Osteoblast (primary cell): ENCODE results near the gene CD69. TPM values are rescaled to one million over a fixed set of nuclear protein-coding genes. Genes with fewer than 3 reads are reported as not detected.
"Not testable (repeated sequence)": the region's sequence is repeated elsewhere in the genome, so short reads cannot be mapped to it uniquely, and the experiment has no call there.

ENCODE experiments used
- DNase-seq: peaks from one replicate; pipeline ENCODE4 v3.0.0; 2011; ENCODE audit warnings: low spot score, mixed read lengths; ENCODE audit not compliant: insufficient read length; ENCODE audit errors: missing footprints
- H2AFZ ChIP-seq: 2 replicates; pipeline ENCODE4 v1.6.0; 2011; ENCODE audit warnings: mild to moderate bottlenecking, low read length
- H3K27ac ChIP-seq: 2 replicates; pipeline ENCODE4 v1.5.1; 2011; ENCODE audit warnings: mild to moderate bottlenecking, low read depth, low read length, moderate library complexity
- H3K27me3 ChIP-seq: 2 replicates; pipeline ENCODE4 v1.6.0; 2012; ENCODE audit warnings: mild to moderate bottlenecking, control low read depth, inconsistent platforms, low read length, moderate library complexity; ENCODE audit not compliant: insufficient read depth
- H3K36me3 ChIP-seq: 2 replicates; pipeline ENCODE4 v1.5.1; 2011; ENCODE audit warnings: mild to moderate bottlenecking, low read length, control low read depth, moderate library complexity; ENCODE audit not compliant: insufficient read depth
- H3K4me1 ChIP-seq: 2 replicates; pipeline ENCODE4 v1.5.1; 2011; ENCODE audit warnings: mild to moderate bottlenecking, low read length, control low read depth, moderate library complexity; ENCODE audit not compliant: insufficient read depth
- H3K4me2 ChIP-seq: 2 replicates; pipeline ENCODE4 v1.6.0; 2011; ENCODE audit warnings: mild to moderate bottlenecking, low read length; ENCODE audit not compliant: insufficient read depth
- H3K4me3 ChIP-seq: fragments of 200-600 bp; sonication (generic); 3 replicates; pipeline ENCODE4 v1.5.1; 2012; ENCODE audit warnings: mild to moderate bottlenecking, low read length, inconsistent platforms; ENCODE audit not compliant: insufficient read depth
- H3K79me2 ChIP-seq: 2 replicates; pipeline ENCODE4 v1.6.0; 2012; ENCODE audit warnings: mild to moderate bottlenecking, low read length, control low read depth, inconsistent platforms; ENCODE audit not compliant: insufficient read depth
- H3K9me3 ChIP-seq: 2 replicates; pipeline ENCODE4 v1.5.1; 2011; ENCODE audit warnings: low read depth, low read length, control low read depth
- H4K20me1 ChIP-seq: 2 replicates; pipeline ENCODE4 v1.6.0; 2012; ENCODE audit warnings: mild to moderate bottlenecking, low read length, control low read depth; ENCODE audit not compliant: insufficient read depth
- total RNA-seq: library from RNA; depleted of rRNA; stranded (reverse); fragments of >200 nt; gene quantifications from 2 replicates; pipeline ENCODE4 v1.2.3, GENCODE V29; 2012
- TF ChIP-seq, protein P1 (sequence below): IDR thresholded peaks from 2 replicates; pipeline ENCODE4 v1.5.1; 2011; ENCODE audit warnings: mild to moderate bottlenecking, low read depth, low read length, moderate library complexity; ENCODE audit errors: extremely low read depth

CD69 gene
- total RNA-seq, 1 donor, result not detected

- no peak for DNase-seq
- no peaks in the 10 kb centered on the region for H3K36me3 ChIP-seq
- H4K20me1 ChIP-seq, result no peaks in the 10 kb centered on the region
- H3K9me3 ChIP-seq, result no peaks in the 10 kb centered on the region
- no peaks in the 10 kb centered on the region for H3K4me1 ChIP-seq
- TF ChIP-seq, protein P1, sequence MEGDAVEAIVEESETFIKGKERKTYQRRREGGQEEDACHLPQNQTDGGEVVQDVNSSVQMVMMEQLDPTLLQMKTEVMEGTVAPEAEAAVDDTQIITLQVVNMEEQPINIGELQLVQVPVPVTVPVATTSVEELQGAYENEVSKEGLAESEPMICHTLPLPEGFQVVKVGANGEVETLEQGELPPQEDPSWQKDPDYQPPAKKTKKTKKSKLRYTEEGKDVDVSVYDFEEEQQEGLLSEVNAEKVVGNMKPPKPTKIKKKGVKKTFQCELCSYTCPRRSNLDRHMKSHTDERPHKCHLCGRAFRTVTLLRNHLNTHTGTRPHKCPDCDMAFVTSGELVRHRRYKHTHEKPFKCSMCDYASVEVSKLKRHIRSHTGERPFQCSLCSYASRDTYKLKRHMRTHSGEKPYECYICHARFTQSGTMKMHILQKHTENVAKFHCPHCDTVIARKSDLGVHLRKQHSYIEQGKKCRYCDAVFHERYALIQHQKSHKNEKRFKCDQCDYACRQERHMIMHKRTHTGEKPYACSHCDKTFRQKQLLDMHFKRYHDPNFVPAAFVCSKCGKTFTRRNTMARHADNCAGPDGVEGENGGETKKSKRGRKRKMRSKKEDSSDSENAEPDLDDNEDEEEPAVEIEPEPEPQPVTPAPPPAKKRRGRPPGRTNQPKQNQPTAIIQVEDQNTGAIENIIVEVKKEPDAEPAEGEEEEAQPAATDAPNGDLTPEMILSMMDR, result no peak
- no peak overlapping the region for H3K4me3 ChIP-seq
- no peak overlapping the region for H3K27ac ChIP-seq
- no peaks in the 10 kb centered on the region for H3K27me3 ChIP-seq
- H3K79me2 ChIP-seq, result no peaks in the 10 kb centered on the region
- no peak overlapping the region for H3K4me2 ChIP-seq
- H2AFZ ChIP-seq, result no peak overlapping the region
Observed at GRCh38 chr12:9745199-9745598, 15.5 kb downstream of the CD69 start.

DNA sequence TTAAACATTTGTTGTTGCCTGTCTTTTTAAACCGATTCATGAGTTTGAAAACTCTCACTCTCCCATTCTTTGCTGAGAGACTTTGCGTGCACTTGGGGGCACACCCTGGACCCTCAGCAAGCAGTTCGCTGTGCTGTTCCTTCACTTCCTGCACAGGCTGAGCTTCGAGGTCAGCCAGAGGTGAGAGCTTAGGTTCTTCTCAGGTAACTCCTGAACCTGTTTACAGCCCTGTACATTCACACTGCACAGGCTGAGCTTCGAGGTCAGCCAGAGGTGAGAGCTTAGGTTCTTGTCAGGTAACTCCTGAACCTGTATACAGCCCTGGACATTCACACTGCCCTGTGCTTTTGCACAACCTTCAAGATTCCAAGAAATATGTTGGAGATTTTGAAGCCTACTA, 18.0 kb downstream of the CD69 start:
- Histone ChIP-seq H4K20me1 (no peaks in the 10 kb centered on the region), H3K9me3 (no peaks in the 10 kb centered on the region), H3K4me1 (no peaks in the 10 kb centered on the region), H3K27me3 (no peaks in the 10 kb centered on the region), H3K4me2 (no peak overlapping the region), H2AFZ (peak overlapping the region; percentile 40), H3K27ac (no peak overlapping the region), H3K79me2 (no peaks in the 10 kb centered on the region), H3K4me3 (no peak overlapping the region), H3K36me3 (no peaks in the 10 kb centered on the region)
- no peak for DNase-seq
- TF ChIP-seq, protein P1, result no peak

GRCh38 chr12:9741726-9742125, 19.0 kb downstream of the CD69 start:
- no peak overlapping the region for H2AFZ ChIP-seq
- no peaks in the 10 kb centered on the region for H3K4me1 ChIP-seq
- no peak overlapping the region for H3K4me2 ChIP-seq
- H3K9me3 ChIP-seq, result no peaks in the 10 kb centered on the region
- no peaks in the 10 kb centered on the region for H3K36me3 ChIP-seq
- no peak overlapping the region for H3K27ac ChIP-seq
- TF ChIP-seq, protein P1, result no peak
- H3K79me2 ChIP-seq, result no peaks in the 10 kb centered on the region
- no peaks in the 10 kb centered on the region for H3K27me3 ChIP-seq
- DNase-seq, result no peak
- no peak overlapping the region for H3K4me3 ChIP-seq
- no peaks in the 10 kb centered on the region for H4K20me1 ChIP-seq

- TF ChIP-seq, protein P1, result no peak
- H3K4me3 ChIP-seq, result no peak overlapping the region
- H4K20me1 ChIP-seq, result no peaks in the 10 kb centered on the region
- no peaks in the 10 kb centered on the region for H3K4me1 ChIP-seq
- H3K4me2 ChIP-seq, result no peak overlapping the region
- H3K27ac ChIP-seq, result no peak overlapping the region
- no peaks in the 10 kb centered on the region for H3K9me3 ChIP-seq
- no peak overlapping the region for H2AFZ ChIP-seq
- peak; percentile 44 for DNase-seq
- H3K27me3 ChIP-seq, result no peaks in the 10 kb centered on the region
- H3K36me3 ChIP-seq, result no peaks in the 10 kb centered on the region
- no peaks in the 10 kb centered on the region for H3K79me2 ChIP-seq
Observed at GRCh38 chr12:9740106-9740750, 20.5 kb downstream of the CD69 start.

DNA sequence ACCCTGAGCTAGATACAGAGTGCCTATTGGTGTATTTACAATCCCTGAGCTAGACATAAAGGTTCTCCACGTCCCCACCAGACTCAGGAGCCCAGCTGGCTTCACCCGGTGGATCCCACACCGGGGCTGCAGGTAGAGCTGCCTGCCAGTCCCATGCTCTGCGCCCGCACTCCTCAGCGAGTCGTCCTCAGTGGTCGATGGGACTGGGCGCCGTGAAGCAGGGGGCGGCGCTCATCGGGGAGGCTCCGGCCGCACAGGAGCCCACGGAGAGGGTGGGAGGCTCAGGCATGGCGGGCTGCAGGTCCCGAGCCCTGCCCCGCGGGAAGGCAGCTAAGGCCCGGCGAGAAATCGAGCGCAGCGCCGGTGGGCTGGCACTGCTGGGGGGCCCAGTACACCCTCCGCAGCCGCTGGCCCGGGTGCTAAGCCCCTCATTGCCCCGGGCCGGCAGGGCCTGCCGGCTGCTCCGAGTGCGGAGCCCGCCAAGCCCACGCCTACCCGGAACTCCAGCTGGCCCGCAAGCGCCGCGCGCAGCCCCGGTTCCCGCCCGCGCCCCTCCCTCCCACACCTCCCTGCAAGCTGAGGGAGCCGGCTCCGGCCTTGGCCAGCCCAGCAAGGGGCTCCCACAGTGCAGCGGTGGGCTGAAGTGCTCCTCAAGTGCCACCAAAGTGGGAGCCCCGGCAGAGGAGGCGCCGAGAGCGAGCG, 21.1 kb downstream of the CD69 start:
- H2AFZ ChIP-seq, H3K4me2 ChIP-seq, H4K20me1 ChIP-seq, H3K4me1 ChIP-seq, H3K36me3 ChIP-seq, H3K79me2 ChIP-seq, H3K27ac ChIP-seq, DNase-seq, H3K27me3 ChIP-seq, H3K9me3 ChIP-seq: not testable (repeated sequence)
- peak overlapping the region; percentile 25 for H3K4me3 ChIP-seq

GRCh38 chr12:9738905-9739304, 21.8 kb downstream of the CD69 start:
- H2AFZ ChIP-seq, H4K20me1 ChIP-seq, H3K4me1 ChIP-seq, H3K4me2 ChIP-seq, H3K79me2 ChIP-seq, H3K9me3 ChIP-seq, H3K36me3 ChIP-seq, H3K27me3 ChIP-seq, DNase-seq, H3K4me3 ChIP-seq, H3K27ac ChIP-seq: not testable (repeated sequence)
